Left kidney (tissue), 2 donors: ENCODE measurements around the gene DIS3L. TPM values are rescaled to one million over a fixed set of nuclear protein-coding genes. Genes with fewer than 3 reads are reported as not detected.
"Not testable (repeated sequence)": the region's sequence is repeated elsewhere in the genome, so short reads cannot be mapped to it uniquely, and the experiment has no call there.

Experiments
- DNase-seq: peaks from one replicate; pipeline ENCODE4 v3.0.0-alpha.2; 2013
- polyA plus RNA-seq: library from polyadenylated mRNA; unstranded; fragments of 120-200 nt; gene quantifications from one replicate; pipeline ENCODE4 v1.2.1, GENCODE V29; 2013; ENCODE audit not compliant: insufficient read length

DIS3L gene
- polyA plus RNA-seq, 1 donor = 52.0 TPM

DNA sequence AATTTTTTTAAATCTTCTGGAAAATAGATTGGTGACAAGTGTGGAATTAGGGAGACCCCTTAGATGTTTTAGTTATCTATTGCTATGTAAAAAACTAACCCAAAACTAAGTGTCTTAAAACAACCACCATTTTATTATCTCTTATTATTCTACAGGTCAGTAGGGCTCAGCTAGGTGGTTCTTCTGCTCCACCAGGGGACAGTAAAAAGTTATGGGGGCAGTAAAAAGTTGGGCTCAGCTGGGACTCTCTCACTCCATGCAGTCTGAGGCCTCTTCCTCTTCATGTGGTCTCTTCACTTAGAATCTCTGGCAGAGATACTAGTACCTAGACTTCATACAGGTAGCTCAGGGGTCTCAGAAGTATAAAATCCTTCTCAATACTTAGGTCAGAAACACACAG is 18.0 kb upstream of the DIS3L start:
- DNase-seq = no peak

DNA sequence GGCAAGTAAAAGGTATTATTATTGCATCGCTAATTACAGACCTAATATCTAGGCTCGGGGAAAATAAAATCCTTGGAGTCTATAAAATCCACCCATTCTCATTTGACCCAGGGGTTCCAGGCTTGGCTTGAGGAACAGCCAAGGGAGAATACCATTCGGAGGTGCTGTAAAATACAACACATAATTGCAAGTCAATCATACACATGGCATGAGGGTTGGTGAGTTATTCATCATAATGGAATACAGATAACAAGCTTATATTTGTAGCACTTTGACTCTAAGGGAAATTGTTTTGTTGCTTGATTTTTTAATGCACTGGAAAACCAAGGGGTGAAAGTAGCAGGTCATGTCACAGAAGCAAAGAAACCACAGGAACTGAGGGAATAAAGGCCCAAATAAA is 16.8 kb upstream of the DIS3L start:
- no peak for DNase-seq

DNA sequence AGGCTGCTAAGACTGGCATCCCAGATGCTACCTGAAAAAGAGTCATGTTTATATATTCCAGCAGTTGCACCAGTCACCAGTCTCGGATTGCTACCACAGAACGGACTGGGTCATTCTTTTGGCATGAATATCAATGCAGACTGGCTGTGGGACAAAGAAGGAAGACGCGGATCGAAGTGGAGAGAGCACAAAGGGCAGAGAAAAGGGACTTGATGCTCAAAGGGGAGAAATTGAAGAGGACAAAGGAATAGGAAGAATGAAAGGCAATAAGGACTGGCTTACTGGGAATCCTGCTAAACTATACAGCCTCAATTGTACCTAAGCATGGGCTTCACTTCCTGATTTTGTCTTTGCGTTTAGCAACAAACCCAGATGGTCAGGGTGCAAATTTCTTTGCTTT is 15.3 kb upstream of the DIS3L start:
- DNase-seq = no peak

DNA sequence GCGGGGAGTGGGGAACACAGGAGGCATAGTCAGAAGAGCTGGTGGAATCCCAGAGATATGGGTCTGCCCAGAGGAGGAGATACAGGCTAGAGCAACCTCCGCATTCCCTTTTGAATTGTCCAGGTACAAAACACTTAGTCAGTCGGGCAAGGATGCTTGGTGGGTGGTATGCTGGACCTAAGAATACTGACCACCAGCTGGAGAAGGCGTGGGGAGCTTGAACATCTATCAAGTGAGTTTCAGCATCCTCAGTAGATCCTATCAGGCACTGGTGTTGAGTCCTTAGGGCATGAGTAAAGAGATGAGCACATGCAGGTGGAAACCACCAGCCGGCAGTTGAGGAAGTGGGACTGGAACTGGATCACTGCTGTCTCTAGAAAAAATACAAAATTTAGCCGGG is 14.7 kb upstream of the DIS3L start:
- DNase-seq = no peak

DNA sequence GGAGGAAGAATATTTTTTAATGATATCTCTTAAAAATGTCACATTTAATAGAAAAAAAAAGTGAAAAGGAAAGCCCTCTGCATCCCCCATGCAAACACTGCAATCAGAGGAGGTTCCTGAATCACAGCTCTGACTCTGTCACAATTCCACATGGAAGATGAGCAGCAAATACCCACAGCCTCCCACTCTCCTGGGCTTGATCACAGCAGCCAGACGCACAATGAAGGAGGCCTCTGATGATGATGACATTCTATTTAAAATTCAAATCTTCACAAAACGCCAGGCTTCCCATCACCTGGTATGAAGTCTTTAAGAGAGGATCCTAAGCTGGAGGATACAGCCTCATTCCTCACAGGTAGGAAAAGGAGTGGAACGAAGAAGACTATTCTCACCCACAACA is 9.1 kb upstream of the DIS3L start:
- no peak for DNase-seq

DNA sequence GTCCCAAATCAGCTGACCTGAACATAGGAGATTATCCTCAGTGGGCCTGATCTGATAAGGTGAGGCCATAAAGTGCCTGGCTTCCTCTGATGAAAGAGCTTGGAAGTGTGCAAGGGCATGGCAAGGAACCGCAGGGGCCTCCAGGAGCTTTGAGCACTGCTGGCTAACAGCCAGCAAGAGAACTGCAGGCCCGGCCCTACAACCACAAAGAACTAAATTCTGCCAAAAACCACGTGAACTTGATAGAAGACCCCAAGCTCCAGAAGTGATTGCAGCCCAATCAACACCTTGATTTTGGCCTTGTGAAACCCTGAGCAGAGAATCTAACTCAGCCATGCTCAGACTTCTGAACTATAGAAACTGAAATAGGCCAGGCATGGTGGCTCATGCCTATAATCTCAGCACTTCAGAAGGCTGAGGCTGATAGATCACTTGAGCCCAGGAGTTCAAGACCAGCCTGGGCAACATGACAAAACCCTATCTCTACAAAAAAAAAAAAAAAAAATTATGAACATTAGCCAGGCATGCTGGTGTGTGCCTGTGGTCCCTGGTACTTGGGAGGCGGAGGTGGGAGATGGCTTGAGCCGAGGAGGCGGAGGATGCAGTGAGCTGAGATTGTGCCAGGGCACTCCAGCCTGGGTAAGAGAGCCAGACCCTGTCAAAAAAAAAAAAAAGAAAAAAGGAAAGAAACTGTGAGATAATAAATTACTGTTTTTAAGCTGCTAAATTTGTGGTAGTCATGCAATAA is 7.7 kb upstream of the DIS3L start:
- no peak for DNase-seq

DNA sequence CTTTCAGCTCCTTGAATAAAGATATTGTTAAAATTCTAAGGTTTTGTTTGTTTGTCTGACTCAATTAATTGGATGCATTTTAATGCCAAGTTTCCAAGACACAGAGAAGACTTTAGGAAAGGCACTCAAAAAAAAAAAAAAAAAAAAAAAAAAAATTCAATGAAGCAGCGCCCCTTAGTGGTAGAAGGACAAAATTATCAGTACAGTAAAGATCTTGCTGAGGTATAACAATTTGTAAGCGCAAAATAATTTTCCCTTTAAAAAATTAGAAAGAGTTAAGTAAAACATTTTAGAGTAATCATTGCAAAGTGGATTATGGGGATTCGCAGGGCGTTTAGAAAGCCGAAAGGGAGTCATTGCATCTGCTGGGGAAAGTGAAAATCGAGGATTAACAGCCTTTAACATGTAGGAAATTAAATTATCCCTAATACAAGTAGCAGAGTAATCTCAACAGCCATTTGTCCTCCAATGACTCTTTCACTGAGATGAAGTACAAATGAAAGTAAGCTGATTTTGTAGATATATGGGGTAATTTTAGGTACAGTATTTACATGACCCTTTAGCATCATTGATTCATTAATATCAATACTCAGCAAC is 5.8 kb upstream of the DIS3L start:
- DNase-seq = peak; percentile 51

DNA sequence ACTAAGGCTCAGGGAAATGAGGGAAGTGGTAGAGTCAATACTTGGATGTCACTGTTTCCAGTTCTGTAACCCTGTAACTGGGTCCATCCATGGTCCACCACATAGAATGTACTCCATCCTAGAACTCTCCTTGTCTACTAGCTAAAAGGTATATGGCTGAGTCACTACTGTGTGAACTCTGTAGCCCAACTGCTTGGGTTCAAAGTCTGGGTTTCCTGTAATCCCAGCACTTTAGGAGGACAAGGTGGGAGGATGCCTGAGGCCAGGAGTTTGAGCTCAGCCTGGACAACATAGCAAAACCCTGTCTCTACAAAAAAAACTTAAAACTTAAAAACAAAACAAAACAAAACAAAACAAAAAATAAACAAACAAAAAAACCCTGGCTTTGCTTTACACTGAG is 5.3 kb upstream of the DIS3L start:
- DNase-seq = no peak

DNA sequence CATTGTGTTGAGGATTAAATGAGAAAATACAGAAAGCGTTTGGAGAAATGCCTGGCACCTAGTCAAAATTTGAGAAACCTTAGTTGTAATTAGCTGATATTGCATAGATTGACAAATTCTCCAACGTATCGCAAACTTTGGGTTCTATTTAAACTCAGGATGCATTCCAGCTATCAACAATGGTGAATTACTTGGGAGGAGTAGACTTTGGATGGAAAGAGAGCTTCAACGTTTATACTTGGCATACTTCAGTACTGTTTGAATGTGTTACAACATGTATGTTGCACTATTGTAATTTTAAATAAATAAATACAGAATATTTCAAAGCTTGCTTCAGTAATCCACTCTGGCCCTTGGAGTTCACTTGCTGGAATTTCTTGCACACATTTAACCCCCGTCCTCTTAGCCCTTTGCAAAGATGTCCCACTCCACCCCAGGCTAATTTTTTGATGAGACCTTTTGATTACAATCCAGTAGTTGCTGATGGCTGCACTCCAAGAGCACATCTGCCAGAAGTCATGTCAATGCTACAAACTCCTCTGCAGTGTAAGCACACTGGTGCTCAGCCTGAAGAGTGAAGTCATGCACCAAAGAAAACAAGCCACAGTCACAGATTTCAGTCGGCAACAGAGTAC is 4.7 kb upstream of the DIS3L start:
- DNase-seq = no peak

DNA sequence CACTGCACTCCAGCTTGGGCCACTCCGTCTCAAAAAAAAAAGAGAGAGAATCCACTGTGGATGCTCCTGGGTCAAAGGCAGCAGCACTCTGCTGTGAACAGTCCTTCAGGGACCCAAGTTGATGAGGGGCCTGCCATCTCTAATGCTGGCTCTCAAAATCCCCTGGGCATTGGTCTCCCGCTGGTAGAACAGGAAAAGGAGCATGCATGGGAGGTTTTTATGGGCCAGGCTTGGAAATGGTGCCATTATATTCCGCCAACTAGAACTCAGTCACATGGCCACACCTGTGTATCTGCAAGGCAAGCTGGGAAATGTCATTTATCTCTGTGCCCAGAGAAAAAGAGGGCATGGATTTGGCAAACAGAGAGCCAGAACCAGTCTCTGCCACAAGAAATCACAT is 3.4 kb upstream of the DIS3L start:
- DNase-seq = no peak

DNA sequence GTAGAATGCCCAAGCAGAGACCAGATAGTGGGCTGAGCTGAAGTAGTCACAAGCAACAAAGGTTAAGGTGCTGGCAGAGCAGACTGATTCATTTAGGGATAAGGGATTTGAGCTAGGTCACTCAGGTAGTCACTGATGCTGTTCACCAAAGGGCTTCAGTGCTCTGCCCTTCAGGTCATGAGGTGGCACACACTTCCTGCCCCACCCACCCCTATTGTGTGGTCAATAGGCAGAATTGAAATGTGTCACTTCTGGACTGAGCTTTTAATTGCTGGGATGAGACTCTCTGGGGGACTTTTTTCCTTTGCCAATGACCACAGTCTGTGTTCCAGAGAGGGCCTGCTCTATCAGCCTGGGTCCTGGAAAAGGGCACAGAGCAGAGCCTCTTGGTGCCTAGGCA is 2.9 kb upstream of the DIS3L start:
- no peak for DNase-seq

DNA sequence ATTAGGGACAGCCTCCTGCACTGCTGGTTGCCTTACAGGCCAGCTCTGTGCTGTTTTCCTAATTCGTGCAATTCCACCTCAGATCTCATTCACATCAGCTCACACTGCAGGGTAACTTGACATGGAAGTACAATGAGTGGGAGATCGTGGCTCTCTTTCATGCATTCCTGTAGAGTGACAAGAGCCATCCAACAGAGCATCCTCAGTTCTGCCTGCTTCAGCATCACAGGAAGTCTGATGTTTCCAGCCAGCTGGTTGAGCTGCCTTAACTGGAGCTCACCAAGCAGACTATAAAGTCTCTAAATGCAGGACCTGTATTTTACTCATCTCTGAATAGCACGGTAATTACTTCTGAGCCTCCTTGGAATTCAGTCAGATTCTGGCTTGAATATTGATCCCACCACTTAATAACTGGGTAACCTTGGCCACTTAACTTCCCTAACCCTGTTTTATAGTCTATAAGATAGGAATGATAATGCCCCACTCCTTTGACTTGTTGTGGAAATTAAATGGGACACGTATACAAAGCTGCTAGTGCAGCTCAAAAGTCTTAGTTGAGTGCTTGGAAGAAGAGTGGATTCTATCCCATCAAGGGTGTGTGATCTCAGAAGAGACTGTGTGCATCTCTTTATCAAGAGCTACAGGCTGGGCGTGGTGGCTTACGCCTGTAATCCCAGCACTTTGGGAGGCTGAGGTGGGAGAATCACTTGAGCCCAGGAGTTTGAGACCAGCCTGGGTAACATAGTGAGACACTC is 1.4 kb upstream of the DIS3L start:
- DNase-seq = no peak

DNA sequence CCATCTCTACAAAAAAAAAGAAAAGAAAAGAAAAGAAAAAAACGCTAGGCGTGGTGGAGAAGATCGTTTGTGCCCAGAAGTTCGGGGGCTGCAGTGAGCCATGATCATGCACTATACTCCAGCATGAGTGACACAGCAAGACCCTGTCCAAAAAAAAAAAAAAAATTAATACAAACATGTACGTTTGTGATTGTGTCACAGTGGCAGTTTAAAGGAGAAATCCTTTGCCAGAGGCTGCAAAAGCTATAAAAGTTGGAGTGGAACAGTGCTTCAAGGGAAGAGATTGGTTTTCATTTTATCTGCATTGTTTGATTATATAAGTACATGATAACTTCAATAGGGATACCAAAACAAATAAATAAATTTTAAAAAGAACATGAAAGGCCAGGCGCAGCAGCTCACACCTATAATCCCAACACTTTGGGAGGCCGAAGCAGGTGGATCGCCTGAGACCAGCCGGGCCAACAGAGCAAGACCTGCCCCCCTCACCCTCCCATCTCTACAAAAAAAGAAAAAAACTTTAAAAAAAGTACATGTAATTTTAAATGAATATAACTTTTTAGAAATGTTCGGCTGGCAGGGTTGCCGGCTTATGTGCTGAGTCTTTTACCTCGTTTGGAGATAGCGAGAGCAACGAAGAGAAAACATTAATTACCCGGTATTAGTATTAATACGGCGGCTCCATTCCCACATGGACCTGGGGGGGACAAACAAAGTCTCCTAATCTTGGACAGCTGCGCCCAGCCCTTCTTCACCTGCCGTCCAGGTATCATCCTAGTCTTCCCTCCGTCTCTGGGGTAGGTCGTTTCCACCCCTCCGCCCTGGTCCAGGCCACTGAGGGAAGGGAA is 573 bp upstream of the DIS3L start:
- no peak for DNase-seq

DNA sequence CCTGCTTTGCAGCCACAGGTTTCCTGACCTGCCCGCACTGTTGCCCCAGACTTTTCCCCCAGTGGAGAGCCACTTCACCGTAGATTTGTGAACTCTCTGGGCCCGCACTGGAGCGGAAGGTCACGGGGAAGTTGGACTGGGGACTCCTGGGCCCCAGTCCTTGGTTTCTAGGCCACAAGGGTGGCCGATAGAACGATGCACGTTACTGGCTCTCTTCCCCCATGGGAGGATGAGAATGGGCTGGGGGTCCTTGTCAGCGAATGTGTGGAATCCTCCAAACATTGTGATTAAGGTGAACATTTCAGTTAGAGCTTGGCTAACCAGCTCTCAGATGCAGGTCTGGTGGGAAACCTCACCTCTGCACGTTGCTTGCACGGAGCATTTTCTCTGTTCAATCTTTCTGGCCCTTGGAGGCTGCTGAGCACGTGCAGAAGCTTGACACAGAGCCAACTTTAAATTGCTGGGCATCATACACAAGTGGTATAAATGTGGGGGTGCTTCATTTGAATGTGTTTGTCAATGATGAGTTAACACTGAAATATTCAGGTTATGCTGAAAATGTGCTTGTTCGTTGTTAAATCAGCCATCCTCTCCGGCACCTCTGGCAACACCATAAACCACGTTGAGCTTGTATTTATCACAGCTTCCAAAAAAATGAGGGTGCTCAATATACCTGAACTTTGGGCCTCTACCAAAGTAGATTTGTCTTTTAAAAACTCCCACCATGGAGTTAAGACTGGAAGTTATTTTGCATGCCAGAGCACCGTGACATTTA is 976 bp downstream of the DIS3L start:
- DNase-seq = peak; percentile 33

DNA sequence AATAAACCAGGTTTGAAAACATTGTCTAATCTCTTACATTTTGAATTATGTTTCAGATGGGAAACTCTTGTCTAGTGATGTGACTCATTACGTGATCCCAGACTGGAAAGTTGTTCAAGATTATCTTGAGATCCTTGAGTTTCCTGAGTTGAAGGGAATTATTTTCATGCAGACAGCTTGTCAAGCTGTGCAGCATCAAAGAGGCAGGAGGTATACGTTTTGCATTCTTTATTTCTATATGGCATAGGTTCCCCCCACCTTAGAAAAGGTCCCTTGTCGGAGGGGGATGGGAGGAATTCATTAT is 1.5 kb downstream of the DIS3L start:
- DNase-seq = no peak

DNA sequence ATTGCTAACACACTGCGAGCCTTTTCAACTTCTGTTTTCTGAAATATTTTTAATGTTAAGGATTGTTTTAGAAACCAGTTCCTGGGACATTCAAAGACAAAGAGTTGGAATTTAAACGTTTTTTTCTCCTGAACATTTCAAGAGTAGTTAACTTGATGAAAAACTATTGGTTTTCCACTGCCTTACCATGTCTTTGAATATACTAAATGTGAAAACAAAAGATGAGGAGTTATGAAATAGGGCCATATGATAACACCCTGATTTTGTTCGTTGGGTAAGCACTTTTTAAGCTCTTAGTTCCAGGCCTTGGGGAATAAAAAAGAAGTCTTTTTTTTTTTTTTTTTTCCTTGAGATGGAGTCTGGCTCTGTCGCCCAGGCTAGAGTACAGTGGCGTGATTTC is 2.8 kb downstream of the DIS3L start:
- no peak for DNase-seq

DNA sequence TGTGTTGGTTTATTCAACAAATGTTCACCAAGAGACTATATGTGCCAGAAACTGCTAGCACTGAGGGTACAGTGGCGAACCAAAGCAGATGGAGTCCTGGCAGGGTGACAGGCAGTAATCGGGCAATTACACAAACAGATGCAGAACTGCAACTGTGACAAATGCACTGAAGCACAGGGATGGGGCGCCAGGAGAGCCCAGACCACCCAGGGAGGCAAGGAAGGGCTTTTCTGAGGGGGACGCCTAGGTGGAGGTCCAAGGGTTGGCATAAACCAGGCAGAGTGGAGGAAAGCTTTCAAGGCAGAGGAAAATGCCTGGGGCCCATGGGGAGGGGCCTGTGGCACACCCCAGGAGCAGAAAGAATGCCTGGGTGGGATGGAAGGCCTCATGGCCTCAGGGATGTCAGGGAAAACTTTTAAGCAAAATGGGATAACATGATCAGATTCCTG is 5.5 kb downstream of the DIS3L start:
- no peak for DNase-seq

DNA sequence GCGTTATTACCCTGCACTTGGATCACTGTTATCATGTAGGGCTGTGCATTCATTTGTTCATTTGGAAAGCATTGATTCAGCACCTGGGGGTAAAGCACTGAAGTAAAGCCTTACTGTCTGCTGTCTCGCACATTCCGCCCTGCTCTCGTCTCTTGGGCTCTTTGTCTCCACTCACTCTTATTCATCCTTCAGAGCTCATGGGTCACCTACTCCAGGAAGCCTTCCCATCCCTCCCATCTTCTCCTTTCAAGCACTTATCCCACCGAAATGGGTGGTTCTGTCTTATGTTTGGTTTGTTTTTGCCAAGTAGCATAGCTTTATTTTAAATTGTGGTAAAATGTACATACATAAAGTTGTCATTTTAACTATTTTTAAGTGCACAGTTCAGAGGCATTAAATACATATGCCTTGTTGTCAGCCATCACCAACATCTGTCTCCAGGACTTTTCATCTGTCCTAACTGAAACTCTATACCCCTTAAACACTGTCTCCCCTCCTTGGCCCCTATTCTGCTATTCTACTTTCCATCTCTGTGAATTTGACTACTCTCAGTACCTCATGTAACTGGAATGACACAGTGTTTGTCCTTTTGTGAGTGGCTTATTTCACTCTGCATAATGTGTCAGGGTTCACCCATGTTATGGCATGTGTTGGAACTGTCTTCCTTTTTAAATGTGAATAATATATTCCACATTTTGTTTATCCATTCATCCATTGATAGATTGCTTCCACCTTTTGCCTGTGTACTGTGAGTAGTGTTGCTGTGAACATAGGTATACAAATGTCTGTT is 9.3 kb downstream of the DIS3L start:
- no peak for DNase-seq

DNA sequence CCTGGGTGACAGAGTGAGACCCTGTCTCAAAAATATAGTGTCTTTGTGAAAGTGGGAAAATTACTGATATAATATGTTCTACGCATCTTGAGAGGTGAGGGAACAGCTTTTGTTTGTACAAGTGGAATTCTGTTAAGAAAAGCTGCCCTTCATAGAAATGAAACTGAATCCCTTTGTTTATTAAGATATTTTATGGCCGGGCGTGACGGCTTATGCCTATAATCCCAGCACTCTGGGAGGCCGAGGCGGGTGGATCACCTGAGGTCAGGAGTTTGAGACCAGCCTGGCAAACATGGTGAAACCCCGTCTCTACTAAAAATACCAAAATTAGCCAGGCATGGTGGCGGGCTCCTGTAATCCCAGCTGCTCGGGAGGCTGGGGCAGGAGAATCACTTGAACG is 11.1 kb downstream of the DIS3L start:
- DNase-seq = not testable (repeated sequence)

DNA sequence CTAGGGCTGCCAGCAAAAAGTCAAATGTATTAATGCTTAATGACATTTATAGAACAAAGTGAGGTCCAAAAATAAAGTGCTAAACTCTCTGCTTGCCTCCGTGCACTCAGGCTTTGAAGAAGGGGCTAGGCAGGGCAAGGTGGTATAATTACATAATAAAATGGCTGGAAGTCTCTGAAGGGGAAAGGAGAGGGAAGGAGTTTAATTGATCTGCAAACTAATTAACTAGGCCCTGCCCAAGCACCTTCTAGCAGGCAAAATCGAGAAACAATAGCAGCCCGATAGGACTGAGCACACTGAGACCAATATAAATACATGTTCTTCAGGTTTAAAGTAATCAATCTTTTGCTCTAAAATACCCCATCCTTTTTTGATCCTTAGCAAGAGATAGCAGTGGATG is 13.0 kb downstream of the DIS3L start:
- no peak for DNase-seq

DNA sequence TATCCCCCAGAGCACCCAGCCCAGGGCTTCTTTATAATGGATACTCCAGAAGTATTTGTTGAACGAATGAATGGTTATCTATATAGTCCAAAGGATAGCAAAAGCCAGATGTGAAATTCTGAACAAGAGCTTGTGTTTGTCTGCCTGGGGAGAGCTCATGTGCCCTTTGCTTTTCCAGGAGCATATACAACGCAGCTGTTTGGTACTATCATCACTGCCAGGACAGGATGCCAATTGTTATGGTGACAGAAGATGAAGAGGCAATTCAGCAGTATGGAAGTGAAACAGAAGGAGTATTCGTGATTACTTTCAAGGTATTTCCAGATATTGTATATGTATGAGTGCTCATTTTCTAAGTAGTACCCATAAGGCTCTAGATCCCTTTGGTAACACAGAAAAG is 15.2 kb downstream of the DIS3L start:
- no peak for DNase-seq
